GM23338 (cell line): ENCODE measurements around the gene SULT2B1. TPM values are rescaled to one million over a fixed set of nuclear protein-coding genes. Genes with fewer than 3 reads are reported as not detected.

Experiments
- ATAC-seq: fragments of 200-7000 bp; cut with Tn5 transposase; 3 replicates; pipeline ENCODE4 v1.9.1; 2020
- DNase-seq: peaks from one replicate; pipeline ENCODE4 v3.0.0-alpha.2; 2015; ENCODE audit warnings: low spot score
- H2AFZ ChIP-seq: fragments of 200-600 bp; sonication (generic); 2 replicates; pipeline ENCODE4 v1.8.0; 2016; ENCODE audit warnings: antibody characterized with exemption, mild to moderate bottlenecking, moderate library complexity
- H3F3A ChIP-seq: fragments of 200-600 bp; sonication (generic); replicated peaks from 2 replicates; pipeline ENCODE4 v1.8.0; 2017; ENCODE audit warnings: antibody characterized with exemption, mixed run types, low read depth
- H3K27ac ChIP-seq: fragments of 200-600 bp; sonication (generic); 2 replicates; pipeline ENCODE4 v1.6.1; 2016; ENCODE audit warnings: low read depth
- H3K27me3 ChIP-seq: fragments of 200-600 bp; sonication (generic); 2 replicates; pipeline ENCODE4 v1.8.0; 2016; ENCODE audit warnings: mild to moderate bottlenecking, mixed run types, moderate library complexity; ENCODE audit not compliant: insufficient read depth
- H3K36me3 ChIP-seq: fragments of 200-600 bp; sonication (generic); 2 replicates; pipeline ENCODE4 v1.8.0; 2016; ENCODE audit warnings: mild to moderate bottlenecking; ENCODE audit not compliant: insufficient read depth
- H3K4me1 ChIP-seq: fragments of 200-600 bp; sonication (generic); 2 replicates; pipeline ENCODE4 v1.8.0; 2016; ENCODE audit warnings: mild to moderate bottlenecking, moderate library complexity; ENCODE audit not compliant: insufficient read depth
- H3K4me2 ChIP-seq: fragments of 200-600 bp; sonication (generic); 2 replicates; pipeline ENCODE4 v1.7.1; 2017; ENCODE audit warnings: mixed run types
- H3K4me3 ChIP-seq: fragments of 200-600 bp; sonication (generic); 2 replicates; pipeline ENCODE4 v1.6.1; 2016; ENCODE audit warnings: mixed run types
- H3K79me2 ChIP-seq: fragments of 200-600 bp; sonication (generic); replicated peaks from 2 replicates; pipeline ENCODE4 v1.8.0; 2017; ENCODE audit warnings: mild to moderate bottlenecking; ENCODE audit not compliant: insufficient read depth
- H3K9me2 ChIP-seq: fragments of 200-600 bp; sonication (generic); 2 replicates; pipeline ENCODE4 v1.8.0; 2017; ENCODE audit not compliant: insufficient read depth
- H4K20me1 ChIP-seq: fragments of 200-600 bp; sonication (generic); replicated peaks from 2 replicates; pipeline ENCODE4 v1.8.0; 2017; ENCODE audit warnings: mild to moderate bottlenecking; ENCODE audit not compliant: insufficient read depth
- H3K27ac Mint-ChIP-seq: 2 replicates; pipeline ENCODE4 v1.8.0; 2020; ENCODE audit warnings: inconsistent platforms, mild to moderate bottlenecking, moderate library complexity, mixed read lengths
- H3K27me3 Mint-ChIP-seq: 3 replicates; pipeline ENCODE4 v1.8.0; 2022; ENCODE audit warnings: low read depth, mild to moderate bottlenecking, moderate library complexity, mixed read lengths, inconsistent platforms; ENCODE audit not compliant: insufficient read depth, poor library complexity
- H3K36me3 Mint-ChIP-seq: 3 replicates; pipeline ENCODE4 v1.8.0; 2021; ENCODE audit warnings: low read depth, mild to moderate bottlenecking, inconsistent platforms, moderate library complexity, mixed read lengths
- H3K4me1 Mint-ChIP-seq: 3 replicates; pipeline ENCODE4 v1.8.0; 2020; ENCODE audit warnings: mild to moderate bottlenecking, inconsistent platforms, mixed read lengths
- H3K4me3 Mint-ChIP-seq: 3 replicates; pipeline ENCODE4 v1.8.0; 2021; ENCODE audit warnings: moderate library complexity, mild to moderate bottlenecking, inconsistent platforms, mixed read lengths
- H3K9me3 Mint-ChIP-seq: 3 replicates; pipeline ENCODE4 v1.8.0; 2020; ENCODE audit warnings: moderate library complexity, mild to moderate bottlenecking, inconsistent platforms, mixed read lengths
- CREB1 ChIP-seq: fragments of 250-450 bp; sonication (Bioruptor Pico); IDR thresholded peaks from 2 replicates; pipeline ENCODE4 v1.5.0; 2020; ENCODE audit warnings: low read depth, mild to moderate bottlenecking, moderate library complexity
- JUNB ChIP-seq: IDR thresholded peaks from one replicate; pipeline ENCODE4 v1.6.1; 2016; ENCODE audit warnings: antibody characterized with exemption; ENCODE audit not compliant: unreplicated experiment
- NANOG ChIP-seq: IDR thresholded peaks from 2 replicates; pipeline ENCODE4 v1.6.1; 2016; ENCODE audit warnings: antibody characterized with exemption, borderline replicate concordance
- POLR2AphosphoS5 ChIP-seq: IDR thresholded peaks from 2 replicates; pipeline ENCODE4 v1.6.1; 2016; ENCODE audit warnings: antibody characterized with exemption, low read depth
- ZNF462 ChIP-seq: fragments of 250-450 bp; sonication (Bioruptor Pico); IDR thresholded peaks from 2 replicates; pipeline ENCODE4 v1.5.0; 2020; ENCODE audit warnings: mild to moderate bottlenecking, moderate library complexity
- polyA plus RNA-seq: library from polyadenylated mRNA; unstranded; fragments of >200 nt; fragmentation: Nextera tagmentation; extraction: Ambion mirVana; gene quantifications from 2 replicates; pipeline ENCODE4 v1.2.1, GENCODE V29; 2016
- total RNA-seq: library from RNA; depleted of rRNA; stranded (reverse); fragments of >200 nt; shearing (Covaris generic); gene quantifications from 2 replicates; pipeline ENCODE4 v1.2.3, GENCODE V29; 2014
- TF ChIP-seq, protein P1 (sequence below), 2 experiments: fragments of 200-600 bp in 1 of 2; sonication (generic) in 1 of 2; conservative IDR thresholded peaks; 2 replicates each; pipeline versions ENCODE4 v1.5.1 to v1.6.1; 2016 to 2017; ENCODE audit warnings: antibody characterized with exemption in 2 of 2, low read depth in 2 of 2, mild to moderate bottlenecking in 2 of 2, moderate library complexity in 1 of 2
- TF ChIP-seq, protein P2 (sequence below): IDR thresholded peaks from one replicate; pipeline ENCODE4 v1.6.1; 2018; ENCODE audit warnings: antibody characterized with exemption; ENCODE audit not compliant: unreplicated experiment

SULT2B1 gene
- total and polyA plus RNA-seq, 2 experiments from 2014 or later = 1.3 to 2.5 TPM

GRCh38 chr19:48635263-48635965, 83.4 kb downstream of the SULT2B1 start:
- peaks cover 43% of the 10 kb centered on the region for H3K4me1 ChIP-seq

DNA sequence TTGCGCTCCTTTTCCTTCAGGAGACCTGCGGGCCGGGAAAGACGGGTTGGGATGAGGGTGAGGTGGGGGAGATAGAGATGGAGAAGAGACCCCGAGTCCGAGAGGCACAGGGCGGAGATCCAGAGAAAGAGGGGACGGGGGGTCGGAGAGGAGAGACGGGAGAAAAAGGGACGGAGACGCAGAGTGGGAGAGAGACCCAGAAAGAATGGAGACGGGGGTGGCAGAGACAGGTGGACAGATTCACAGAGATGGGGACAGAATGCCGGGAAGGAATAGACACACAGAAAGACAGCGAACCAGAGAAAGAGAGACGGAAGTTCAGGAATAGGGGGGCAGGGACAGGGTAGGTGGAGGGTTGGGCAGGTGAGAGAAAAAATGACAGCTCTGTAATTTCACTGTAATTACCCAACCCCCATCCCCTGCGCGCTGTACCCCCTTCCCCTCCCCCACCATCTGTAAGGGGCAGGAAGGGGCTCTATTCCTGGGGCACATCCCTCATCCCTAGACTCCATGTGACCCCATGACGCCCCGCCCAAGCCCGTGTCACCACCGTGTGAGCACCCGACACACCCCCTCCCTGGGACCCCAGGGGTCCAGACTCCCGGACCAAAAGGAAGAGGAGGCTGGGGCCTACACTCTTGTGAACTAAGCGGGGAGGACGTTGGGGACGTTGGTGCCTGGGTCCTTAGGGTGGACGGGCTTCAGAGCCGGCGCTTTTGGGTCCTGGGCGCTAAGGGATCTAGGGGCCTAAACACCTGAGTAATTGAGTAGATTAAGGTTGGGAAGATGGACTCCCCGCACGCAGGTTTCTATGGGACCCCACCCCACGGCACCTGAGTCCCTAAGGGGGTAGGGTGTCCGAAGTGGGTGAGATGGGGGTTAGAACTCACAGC, 84.2 kb downstream of the SULT2B1 start:
- H3K36me3 ChIP-seq = no peaks in the 10 kb centered on the region
- peaks cover 19% of the 10 kb centered on the region for H3K27me3 ChIP-seq
- no peak overlapping the region for H3K27ac ChIP-seq
- Mint-ChIP-seq H3K9me3 (no peaks in the 10 kb centered on the region), H3K4me3 (peak overlapping the region; percentile 81), H3K27me3 (peaks cover 25% of the 10 kb centered on the region), H3K27ac (peak overlapping the region; percentile 14; the same call in 1 of the 2 replicates), H3K36me3 (peaks cover 25% of the 10 kb centered on the region), H3K4me1 (peaks cover 36% of the 10 kb centered on the region)
- H3K4me2 ChIP-seq = peak overlapping the region; percentile 96
- H3K4me3 ChIP-seq = peak overlapping the region; percentile 75
- no peak overlapping the region; the same call in 1 of the 2 replicates for H2AFZ ChIP-seq
- ATAC-seq = no peak
- H3F3A ChIP-seq = peaks cover 37% of the 10 kb centered on the region
- no peaks in the 10 kb centered on the region for H3K79me2 ChIP-seq
- peak; percentile 48 for DNase-seq
- H3K9me2 ChIP-seq = no peaks in the 10 kb centered on the region
- no peaks in the 10 kb centered on the region for H4K20me1 ChIP-seq
- peaks cover 38% of the 10 kb centered on the region for H3K4me1 ChIP-seq
- TF ChIP-seq POLR2AphosphoS5 = no peak
- TF ChIP-seq, protein P1, sequence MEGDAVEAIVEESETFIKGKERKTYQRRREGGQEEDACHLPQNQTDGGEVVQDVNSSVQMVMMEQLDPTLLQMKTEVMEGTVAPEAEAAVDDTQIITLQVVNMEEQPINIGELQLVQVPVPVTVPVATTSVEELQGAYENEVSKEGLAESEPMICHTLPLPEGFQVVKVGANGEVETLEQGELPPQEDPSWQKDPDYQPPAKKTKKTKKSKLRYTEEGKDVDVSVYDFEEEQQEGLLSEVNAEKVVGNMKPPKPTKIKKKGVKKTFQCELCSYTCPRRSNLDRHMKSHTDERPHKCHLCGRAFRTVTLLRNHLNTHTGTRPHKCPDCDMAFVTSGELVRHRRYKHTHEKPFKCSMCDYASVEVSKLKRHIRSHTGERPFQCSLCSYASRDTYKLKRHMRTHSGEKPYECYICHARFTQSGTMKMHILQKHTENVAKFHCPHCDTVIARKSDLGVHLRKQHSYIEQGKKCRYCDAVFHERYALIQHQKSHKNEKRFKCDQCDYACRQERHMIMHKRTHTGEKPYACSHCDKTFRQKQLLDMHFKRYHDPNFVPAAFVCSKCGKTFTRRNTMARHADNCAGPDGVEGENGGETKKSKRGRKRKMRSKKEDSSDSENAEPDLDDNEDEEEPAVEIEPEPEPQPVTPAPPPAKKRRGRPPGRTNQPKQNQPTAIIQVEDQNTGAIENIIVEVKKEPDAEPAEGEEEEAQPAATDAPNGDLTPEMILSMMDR (conservative IDR thresholded peaks at IDR 0.05; ENCODE audit: low read depth in 2 of 2) = no peak
- TF ChIP-seq NANOG = no peak
- no peak for TF ChIP-seq ZNF462 (CRISPR knock-in tag)
- TF ChIP-seq, protein P2, sequence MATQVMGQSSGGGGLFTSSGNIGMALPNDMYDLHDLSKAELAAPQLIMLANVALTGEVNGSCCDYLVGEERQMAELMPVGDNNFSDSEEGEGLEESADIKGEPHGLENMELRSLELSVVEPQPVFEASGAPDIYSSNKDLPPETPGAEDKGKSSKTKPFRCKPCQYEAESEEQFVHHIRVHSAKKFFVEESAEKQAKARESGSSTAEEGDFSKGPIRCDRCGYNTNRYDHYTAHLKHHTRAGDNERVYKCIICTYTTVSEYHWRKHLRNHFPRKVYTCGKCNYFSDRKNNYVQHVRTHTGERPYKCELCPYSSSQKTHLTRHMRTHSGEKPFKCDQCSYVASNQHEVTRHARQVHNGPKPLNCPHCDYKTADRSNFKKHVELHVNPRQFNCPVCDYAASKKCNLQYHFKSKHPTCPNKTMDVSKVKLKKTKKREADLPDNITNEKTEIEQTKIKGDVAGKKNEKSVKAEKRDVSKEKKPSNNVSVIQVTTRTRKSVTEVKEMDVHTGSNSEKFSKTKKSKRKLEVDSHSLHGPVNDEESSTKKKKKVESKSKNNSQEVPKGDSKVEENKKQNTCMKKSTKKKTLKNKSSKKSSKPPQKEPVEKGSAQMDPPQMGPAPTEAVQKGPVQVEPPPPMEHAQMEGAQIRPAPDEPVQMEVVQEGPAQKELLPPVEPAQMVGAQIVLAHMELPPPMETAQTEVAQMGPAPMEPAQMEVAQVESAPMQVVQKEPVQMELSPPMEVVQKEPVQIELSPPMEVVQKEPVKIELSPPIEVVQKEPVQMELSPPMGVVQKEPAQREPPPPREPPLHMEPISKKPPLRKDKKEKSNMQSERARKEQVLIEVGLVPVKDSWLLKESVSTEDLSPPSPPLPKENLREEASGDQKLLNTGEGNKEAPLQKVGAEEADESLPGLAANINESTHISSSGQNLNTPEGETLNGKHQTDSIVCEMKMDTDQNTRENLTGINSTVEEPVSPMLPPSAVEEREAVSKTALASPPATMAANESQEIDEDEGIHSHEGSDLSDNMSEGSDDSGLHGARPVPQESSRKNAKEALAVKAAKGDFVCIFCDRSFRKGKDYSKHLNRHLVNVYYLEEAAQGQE = no peak
- no peak for TF ChIP-seq CREB1 (CRISPR knock-in tag)

More at GRCh38 chr19:48635263-48635965, 83.4 kb downstream of the SULT2B1 start:
- no peaks in the 10 kb centered on the region for H3K36me3 ChIP-seq
- no peaks in the 10 kb centered on the region for H3K9me2 ChIP-seq
- peak overlapping the region; percentile 81 for H3K4me3 Mint-ChIP-seq
- H3F3A ChIP-seq = peaks cover 45% of the 10 kb centered on the region
- H4K20me1 ChIP-seq = no peaks in the 10 kb centered on the region
- peak overlapping the region; percentile 96 for H3K4me2 ChIP-seq
- H3K4me1 Mint-ChIP-seq = peaks cover 41% of the 10 kb centered on the region
- H2AFZ ChIP-seq = no peak overlapping the region
- peak overlapping the region; percentile 75 for H3K4me3 ChIP-seq
- H3K9me3 Mint-ChIP-seq = no peaks in the 10 kb centered on the region; the same call in 2 of the 3 replicates
- peaks cover 31% of the 10 kb centered on the region for H3K27me3 Mint-ChIP-seq
- TF ChIP-seq JUNB (no peak), POLR2AphosphoS5 (peak; percentile 16; the same call in 1 of the 2 replicates)
- peak overlapping the region; percentile 93; the same call in 1 of the 2 replicates for H3K27ac Mint-ChIP-seq
- H3K36me3 Mint-ChIP-seq = peaks cover 21% of the 10 kb centered on the region
- H3K27me3 ChIP-seq = peaks cover 14% of the 10 kb centered on the region
- DNase-seq = peak; percentile 79
- peak overlapping the region; percentile 88; the same call in 1 of the 2 replicates for H3K27ac ChIP-seq
- peak; percentile 3 for ATAC-seq
- H3K79me2 ChIP-seq = no peaks in the 10 kb centered on the region
